LNCaP clone FGC (cell line): ENCODE measurements around the gene LRP4.
"Not testable (repeated sequence)": the region's sequence is repeated elsewhere in the genome, so short reads cannot be mapped to it uniquely, and the experiment has no call there.

Source experiments
- DNase-seq: peaks from one replicate; pipeline ENCODE4 v3.0.0-alpha.2; 2011; ENCODE audit warnings: low read depth
- H3K4me3 ChIP-seq: 2 replicates; pipeline ENCODE4 v1.5.1; 2011; ENCODE audit warnings: mild to moderate bottlenecking, low read depth, low read length, control low read depth
- TF ChIP-seq, protein P1 (sequence below): IDR thresholded peaks from 2 replicates; pipeline ENCODE4 v1.5.1; 2012; ENCODE audit warnings: mild to moderate bottlenecking; ENCODE audit not compliant: control insufficient read depth, insufficient read depth; ENCODE audit errors: extremely low read depth

LRP4 gene

DNA sequence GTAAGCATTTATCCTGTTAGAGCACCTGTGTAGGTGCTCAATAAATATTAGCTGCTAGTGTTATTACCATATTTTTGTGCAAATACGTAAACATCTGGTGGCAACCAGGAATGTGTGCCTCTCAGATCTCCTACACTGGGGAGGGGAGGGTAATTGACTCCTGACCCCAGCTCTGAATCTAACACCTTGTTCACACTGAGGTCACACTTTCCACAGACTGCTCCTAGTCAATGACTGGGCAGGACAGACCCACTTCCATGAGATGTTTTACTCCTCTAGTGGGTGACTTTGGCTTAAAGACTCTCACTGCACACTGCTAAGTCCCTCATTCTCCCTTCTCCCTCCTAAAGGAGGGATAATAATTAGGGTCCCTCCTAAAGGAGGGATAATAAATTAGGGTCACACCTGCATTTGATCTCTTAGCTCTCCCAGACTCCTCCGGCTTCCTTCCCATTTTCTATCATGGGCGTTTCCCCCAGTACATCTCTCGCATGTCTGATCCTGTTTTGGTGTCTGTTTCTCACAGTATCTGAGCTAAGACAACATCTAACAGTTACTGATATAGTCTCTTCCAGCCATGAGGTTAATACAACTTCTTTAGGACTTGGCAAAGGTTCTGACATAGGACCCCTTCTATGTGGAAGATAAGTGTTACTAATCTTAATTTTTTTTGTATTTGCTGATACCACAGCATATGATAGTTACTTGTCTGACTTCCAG, 26.2 kb upstream of the LRP4 start:
- DNase-seq: no peak
- TF ChIP-seq, protein P1, sequence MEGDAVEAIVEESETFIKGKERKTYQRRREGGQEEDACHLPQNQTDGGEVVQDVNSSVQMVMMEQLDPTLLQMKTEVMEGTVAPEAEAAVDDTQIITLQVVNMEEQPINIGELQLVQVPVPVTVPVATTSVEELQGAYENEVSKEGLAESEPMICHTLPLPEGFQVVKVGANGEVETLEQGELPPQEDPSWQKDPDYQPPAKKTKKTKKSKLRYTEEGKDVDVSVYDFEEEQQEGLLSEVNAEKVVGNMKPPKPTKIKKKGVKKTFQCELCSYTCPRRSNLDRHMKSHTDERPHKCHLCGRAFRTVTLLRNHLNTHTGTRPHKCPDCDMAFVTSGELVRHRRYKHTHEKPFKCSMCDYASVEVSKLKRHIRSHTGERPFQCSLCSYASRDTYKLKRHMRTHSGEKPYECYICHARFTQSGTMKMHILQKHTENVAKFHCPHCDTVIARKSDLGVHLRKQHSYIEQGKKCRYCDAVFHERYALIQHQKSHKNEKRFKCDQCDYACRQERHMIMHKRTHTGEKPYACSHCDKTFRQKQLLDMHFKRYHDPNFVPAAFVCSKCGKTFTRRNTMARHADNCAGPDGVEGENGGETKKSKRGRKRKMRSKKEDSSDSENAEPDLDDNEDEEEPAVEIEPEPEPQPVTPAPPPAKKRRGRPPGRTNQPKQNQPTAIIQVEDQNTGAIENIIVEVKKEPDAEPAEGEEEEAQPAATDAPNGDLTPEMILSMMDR: no peak
- H3K4me3 ChIP-seq: no peak overlapping the region

DNA sequence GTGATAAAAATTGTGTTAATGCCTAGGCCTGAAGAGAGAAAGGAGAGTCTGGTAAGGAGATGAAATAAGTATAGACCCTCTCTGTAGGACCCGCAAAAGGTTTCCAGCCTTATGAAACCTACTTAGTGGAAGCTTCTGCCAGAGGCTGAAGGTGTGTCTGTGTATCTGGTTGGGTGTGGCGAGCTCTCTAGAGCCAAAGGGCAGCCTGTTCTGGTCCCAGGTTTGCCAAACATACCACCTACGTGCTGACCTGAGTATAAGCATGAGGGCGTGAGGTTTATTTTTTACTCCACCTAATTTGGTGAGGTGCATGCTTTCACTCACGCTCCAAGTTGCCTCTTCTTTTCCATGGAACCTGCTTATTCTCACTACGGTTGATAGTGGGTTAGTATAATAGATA, 23.8 kb upstream of the LRP4 start:
- no peak for DNase-seq
- TF ChIP-seq, protein P1: no peak
- no peak overlapping the region for H3K4me3 ChIP-seq

DNA sequence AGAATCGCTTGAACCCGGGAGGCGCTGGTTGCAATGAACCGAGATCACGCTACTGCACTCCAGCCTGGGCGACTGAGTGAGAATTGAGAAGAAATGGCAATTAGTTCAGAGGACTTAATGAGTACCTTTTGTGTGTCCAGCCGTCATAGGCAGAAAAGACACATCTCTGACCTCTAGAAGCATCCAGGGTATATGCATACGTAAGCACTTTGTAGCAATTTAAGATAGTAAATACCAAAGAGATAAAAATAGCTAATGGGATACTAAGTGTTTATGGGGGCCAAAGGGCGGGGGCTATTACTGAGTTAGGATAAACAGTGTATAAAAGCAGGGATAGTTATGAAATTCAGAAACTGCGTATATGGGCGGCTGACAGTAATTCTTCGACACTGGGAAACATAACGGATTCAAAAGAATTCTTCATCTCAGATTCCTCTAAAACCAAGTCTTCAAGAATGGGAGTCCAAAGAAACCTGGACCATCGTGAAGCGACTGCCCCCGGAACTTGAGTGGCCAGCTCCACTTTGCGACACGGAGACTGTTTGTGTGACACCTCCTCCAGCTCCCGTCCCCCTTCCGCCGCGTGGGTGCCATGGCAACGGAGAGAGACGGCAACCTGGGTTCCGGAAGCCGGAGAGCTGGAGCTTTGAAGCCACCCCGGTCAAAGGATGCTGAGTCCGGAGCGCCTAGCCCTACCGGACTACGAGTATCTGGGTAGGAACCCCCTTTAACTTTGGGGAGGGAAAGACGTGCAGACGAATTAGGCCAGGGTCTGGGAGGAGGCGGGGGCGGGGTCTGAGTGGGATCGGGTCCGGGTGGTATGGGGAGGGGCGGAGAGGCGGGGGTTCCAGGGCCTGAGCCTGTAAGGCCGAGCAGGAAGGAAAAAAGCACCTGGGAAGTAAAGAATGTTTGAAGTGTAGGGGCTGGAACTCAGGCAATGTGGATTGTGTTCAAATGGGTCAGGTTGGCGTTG, 18.1 kb upstream of the LRP4 start, which contains the start of gene CSTPP1:
Gene CSTPP1, plus strand, starts transcription at position 624 of the 973 bp plus-strand sequence. Its CDS starts 45 bp downstream, at position 669.
- TF ChIP-seq, protein P1: no peak
- DNase-seq: peak; percentile 82
- peak within 1 kb of the TSS; percentile 55 for H3K4me3 ChIP-seq

- TF ChIP-seq, protein P1: no peak
- no peak for DNase-seq
- H3K4me3 ChIP-seq: no peak overlapping the region
Measured at GRCh38 chr11:46930089-46930488, 11.7 kb upstream of the LRP4 start.

DNA sequence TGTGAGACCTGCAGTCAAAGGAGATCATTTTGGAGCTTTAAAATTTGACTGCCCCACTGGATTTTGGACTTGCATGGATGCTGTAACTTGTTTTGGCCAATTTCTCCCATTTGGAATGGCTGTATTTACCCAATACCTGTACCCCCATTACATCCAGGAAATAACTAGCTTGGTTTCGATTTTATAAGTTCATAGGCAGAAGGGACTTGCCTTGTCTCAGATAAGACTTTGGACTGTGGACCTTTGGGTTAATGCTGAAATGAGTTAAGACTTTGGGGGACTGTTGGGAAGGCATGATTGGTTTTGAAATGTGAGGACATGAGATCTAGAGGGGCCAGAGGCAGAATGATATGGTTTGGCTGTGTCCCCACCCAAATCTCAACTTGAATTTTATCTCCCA, 10.4 kb upstream of the LRP4 start:
- DNase-seq, H3K4me3 ChIP-seq: not testable (repeated sequence)

DNA sequence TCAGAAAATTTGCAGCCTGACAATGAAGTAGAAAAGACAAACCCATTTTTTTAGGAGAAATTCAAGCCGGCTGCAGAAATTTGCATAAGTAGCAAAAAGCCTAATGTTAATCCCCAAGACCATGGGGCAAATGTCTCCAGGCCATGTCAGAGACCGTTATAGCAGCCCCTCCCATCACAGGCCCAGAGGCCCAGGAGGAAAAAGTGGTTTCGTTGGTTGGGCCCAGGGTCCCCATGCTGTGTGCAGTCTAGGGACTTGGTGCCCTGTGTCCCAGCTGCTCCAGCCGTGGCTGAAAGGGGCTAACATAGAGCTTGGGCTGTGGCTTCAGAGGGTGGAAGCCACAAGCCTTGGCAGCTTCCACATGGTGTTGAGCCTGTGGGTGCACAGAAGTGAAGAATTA, 9.6 kb upstream of the LRP4 start:
- not testable (repeated sequence) for DNase-seq, H3K4me3 ChIP-seq

- no peak for DNase-seq
- TF ChIP-seq, protein P1: no peak
Measured at GRCh38 chr11:46920755-46921154, 2.4 kb upstream of the LRP4 start.

More at GRCh38 chr11:46920755-46921154, 2.4 kb upstream of the LRP4 start:
- H3K4me3 ChIP-seq: no peak overlapping the region
